AG09309 (cell line): ENCODE data around the gene PCYT1A.
"Not testable (repeated sequence)": the region's sequence is repeated elsewhere in the genome, so short reads cannot be mapped to it uniquely, and the experiment has no call there.

Experiments used
- DNase-seq: peaks from one replicate; pipeline ENCODE4 v3.0.0-alpha.2; 2010; ENCODE audit warnings: low read depth
- H3K4me3 ChIP-seq: 2 replicates; pipeline ENCODE4 v1.5.1; 2011; ENCODE audit warnings: mild to moderate bottlenecking, low read depth, low read length, moderate library complexity; ENCODE audit not compliant: control insufficient read depth
- TF ChIP-seq, protein P1 (sequence below): IDR thresholded peaks from 2 replicates; pipeline ENCODE4 v1.5.1; 2011; ENCODE audit warnings: mild to moderate bottlenecking, low read depth, low read length, inconsistent platforms; ENCODE audit not compliant: insufficient read depth, control insufficient read depth; ENCODE audit errors: missing control alignments

Gene PCYT1A

DNA sequence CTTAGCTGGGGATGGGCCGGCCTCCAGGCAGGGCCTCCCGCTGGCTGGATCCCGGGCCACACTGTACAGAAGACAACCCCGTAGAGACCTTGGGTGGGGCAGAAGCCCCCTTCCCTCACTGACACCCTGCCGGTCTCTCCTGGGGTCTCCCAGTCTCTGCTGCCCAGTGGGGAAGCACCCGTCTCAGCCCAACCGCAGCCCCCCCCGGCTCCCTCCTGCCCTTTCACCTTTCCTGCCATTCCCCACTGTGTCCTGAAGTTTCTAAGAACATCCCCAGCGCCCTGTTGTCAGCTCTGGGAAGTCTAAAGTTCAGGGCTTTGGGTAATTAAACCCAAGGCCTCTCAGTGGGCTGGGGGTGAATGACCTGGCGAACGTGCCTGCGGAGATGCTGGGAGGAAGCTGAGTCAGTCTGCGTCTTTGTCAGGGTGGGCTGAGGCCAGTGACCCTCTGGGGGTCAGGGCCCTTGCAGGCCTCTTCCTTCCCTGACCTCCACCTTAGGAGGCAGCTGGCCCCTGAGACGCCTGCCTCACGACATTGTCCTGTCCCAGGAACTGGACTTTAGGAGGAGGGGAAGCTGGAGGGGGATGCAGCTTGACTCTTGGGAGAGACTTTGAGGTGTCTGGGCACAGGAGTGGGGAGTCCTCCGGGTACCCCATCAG is 72.6 kb downstream of the PCYT1A start:
- TF ChIP-seq, protein P1, sequence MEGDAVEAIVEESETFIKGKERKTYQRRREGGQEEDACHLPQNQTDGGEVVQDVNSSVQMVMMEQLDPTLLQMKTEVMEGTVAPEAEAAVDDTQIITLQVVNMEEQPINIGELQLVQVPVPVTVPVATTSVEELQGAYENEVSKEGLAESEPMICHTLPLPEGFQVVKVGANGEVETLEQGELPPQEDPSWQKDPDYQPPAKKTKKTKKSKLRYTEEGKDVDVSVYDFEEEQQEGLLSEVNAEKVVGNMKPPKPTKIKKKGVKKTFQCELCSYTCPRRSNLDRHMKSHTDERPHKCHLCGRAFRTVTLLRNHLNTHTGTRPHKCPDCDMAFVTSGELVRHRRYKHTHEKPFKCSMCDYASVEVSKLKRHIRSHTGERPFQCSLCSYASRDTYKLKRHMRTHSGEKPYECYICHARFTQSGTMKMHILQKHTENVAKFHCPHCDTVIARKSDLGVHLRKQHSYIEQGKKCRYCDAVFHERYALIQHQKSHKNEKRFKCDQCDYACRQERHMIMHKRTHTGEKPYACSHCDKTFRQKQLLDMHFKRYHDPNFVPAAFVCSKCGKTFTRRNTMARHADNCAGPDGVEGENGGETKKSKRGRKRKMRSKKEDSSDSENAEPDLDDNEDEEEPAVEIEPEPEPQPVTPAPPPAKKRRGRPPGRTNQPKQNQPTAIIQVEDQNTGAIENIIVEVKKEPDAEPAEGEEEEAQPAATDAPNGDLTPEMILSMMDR: no peak
- no peak for DNase-seq
- no peak overlapping the region for H3K4me3 ChIP-seq

- no peak within 1 kb of the TSS for H3K4me3 ChIP-seq
- DNase-seq: no peak
- TF ChIP-seq, protein P1: no peak
Measured at GRCh38 chr3:196210673-196211556, 76.6 kb downstream of the PCYT1A start, which contains the start of gene ZDHHC19. ZDHHC19 (minus strand) TSS chr3:196211400; CDS start chr3:196211315, 85 bp downstream.

DNA sequence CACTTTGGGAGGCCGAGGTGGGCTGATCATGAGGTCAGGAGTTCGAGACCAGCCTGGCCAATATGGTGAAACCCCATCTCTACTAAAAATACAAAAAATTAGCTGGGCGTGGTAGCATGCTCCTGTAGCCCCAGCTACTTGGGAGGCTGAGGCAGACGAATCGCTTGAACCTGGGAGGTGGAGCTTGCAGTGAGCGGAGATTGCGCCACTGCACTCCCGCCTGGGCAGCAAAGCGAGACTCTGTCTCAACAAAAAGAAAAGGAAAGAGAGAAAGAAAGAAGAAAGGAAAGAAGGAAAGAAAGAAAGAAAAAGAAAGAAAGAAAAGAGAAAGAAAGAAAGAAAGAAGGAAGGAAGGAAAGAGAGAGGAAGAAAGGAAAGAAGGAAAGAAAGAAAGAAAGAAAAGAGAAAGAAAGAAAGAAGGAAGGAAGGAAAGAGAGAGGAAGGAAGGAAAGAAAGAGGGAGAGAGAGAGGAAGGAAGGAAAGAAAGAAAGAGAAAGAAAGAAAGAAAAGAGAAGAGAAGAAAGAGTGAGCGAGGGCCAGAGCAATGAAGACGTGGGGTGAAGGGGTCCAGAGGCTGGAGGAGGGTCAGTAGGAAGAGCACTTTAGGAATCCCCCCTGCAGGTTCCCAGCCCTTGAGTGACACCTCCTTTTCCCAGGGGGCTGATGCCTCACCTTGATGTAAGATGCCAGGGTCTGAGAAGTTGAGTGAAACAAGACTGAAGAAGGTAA is 77.4 kb downstream of the PCYT1A start:
- H3K4me3 ChIP-seq, DNase-seq: not testable (repeated sequence)

DNA sequence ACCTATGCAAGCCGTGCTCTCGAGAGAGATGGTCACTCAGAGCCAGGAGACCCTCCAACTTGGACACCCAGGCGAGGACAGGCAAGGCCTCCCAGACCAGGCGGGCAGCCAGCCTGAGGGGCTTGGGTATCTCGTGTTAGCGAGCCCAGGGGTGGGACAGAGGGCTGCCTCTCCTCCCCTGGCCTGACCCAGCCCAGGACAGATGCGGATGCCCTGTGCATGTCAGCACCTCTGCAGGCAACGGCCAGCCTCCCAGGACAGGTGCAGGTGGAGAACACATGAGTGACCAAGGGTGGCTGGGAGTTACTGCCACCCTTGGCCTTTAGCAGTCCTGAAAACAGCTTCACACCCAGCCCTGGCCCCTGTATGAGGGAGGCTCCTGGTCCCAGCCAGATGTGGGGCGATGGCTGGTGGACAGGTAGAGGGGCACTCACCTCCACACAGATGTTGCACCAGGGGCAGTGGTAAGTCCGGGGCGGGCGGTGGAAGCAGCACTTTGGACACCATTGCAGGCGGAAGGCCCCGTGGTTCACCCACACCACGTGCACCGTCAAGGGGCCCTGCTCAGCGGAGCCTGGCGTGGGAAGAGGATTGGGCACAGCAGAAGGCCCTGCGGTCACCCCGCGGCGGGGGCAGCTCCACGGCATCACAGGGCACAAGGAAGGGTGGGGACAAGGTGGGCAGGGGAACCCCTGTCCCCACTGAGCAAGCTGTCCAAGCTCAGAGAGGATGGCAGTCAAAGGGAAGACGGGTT is 78.4 kb downstream of the PCYT1A start:
- no peak overlapping the region for H3K4me3 ChIP-seq
- DNase-seq: no peak
- TF ChIP-seq, protein P1: no peak

DNA sequence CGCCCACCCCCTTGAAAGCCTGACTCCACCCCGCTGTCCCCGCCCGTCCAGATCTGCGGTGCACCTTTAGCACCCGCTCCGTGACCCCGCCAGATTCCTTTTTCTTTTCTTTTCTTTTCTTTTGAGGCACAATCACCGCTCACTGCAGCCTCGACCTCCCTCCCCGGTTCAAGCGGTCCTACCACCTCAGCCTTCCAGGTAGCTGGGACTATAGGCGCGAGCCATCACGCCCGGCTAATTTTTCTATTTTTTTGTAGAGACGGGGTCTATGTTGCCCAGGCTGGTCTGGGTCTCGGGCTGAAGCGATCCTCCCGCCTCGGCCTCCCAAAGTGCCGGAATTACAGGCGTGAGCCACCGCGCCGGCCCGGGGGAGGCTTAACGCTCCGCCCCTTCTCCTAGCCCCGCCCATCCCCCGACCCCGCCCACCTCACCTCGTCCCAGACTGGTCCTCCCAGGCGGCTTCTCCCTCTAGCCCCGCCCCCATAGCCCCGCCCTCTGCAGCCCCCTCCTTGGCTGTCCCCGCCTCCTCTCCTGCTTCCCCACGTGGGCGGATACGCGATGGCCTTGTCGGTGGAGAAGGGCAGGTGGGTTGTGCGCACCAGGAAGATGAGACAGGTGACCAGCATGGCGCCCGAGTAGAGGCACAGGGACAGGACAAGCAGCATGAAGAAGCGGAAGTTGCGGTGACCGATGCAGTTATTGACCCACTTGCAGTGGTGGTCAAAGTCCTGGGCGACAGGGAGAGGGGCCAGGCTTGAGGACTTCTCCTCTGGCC is 79.5 kb downstream of the PCYT1A start:
- peak overlapping the region; percentile 12 for H3K4me3 ChIP-seq
- no peak for DNase-seq
- TF ChIP-seq, protein P1: no peak

DNA sequence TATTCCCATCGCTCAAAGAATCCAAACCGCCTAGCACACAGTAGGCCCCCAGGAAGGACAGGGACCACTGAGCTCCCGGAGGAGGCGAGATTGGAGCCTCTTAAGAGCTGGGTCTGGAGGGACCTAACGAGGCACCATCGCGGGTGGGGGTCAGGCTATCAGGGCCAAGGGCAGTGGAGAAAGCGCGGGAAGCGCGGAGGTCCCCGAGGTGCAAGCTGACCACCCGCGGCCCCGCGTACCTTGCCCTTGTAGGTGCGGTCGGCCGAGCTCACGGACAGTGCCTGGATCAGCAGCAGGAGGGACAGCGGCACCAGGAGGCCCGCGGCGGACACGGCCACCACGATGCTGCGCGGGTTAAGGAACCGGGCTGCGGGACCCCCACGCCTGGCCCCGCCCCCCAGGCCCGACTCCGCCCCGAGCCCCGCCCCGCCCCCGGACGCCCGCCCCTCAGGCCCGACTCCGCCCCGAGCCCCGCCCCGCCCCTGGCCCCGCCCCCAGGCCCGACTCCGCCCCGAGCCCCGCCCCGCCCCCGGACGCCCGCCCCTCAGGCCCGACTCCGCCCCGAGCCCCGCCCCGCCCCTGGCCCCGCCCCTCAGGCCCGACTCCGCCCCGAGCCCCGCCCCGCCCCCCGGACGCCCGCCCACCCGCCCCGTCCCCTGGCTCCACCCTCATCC is 80.2 kb downstream of the PCYT1A start:
- TF ChIP-seq, protein P1: no peak
- DNase-seq: no peak
- no peak overlapping the region for H3K4me3 ChIP-seq

DNA sequence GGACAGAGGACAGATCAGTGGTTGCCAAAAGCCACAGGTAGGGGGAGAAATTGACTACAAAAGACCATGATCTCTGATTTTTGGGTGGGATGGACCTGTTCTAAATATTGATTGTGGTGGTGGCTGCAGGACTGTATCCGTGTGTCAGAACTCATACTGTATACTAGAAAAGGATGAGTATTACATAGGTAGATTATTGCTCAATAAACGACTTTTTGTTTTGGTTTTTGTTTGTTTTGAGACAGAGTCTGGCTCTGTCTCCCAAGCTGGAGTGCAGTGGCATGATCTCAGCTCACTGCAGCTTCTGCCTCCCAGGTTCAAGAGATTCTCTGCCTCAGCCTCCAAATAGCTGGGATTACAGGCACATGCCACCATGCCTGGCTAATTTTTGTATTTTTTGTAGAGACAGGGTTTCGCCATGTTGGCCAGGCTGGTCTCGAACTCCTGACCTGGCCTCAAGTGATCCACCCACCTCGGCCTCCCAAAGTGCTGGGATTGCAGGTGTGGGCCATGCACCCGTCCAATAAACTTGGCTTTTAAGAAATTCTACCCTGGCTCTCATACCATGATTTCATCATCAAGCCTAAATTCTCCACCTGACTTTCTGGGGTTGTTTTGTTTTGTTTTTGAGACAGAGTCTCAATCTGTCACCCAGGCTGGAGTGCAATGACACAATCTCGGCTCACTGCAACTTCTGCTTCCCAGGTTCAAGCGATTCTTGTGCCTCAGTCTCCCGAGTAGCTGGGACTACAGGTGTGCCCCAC is 81.9 kb downstream of the PCYT1A start:
- not testable (repeated sequence) for H3K4me3 ChIP-seq, DNase-seq
